ENCODE measurements around the gene WASHC3.

The WASHC3 gene

GRCh38 chr12:101966496-101966895 lies 95.3 kb downstream of the WASHC3 start:
- DNase-seq, result no peak

GRCh38 chr12:101963697-101964096 lies 98.1 kb downstream of the WASHC3 start:
- no peak for DNase-seq

Data from amniotic stem cell (primary cell).